Naive thymus-derived CD8-positive, alpha-beta T cell (primary cell): ENCODE results near the gene DDX39B. TPM values are rescaled to one million over a fixed set of nuclear protein-coding genes. Genes with fewer than 3 reads are reported as not detected.

Source experiments
- ATAC-seq, 2 donors: fragments of 150-1000 bp; cut with Tn5 transposase in 1 of 2; sonication (Bioruptor Pico), chemical (Tn5 transposase) in 1 of 2; 1 replicate in 1 of 2; 2 replicates in 1 of 2; pipeline ENCODE4 v1.10.0; 2021; ENCODE audit warnings: mild to moderate bottlenecking in 2 of 2, moderate library complexity in 2 of 2
- POLR2A ChIA-PET: fragments of 350-600 bp; sonication (Branson Sonifier 250); formaldehyde crosslinking; loops from one replicate; lab custom pipeline; 2021; ENCODE audit warnings: antibody characterized with exemption; lab: Charles Lee
- DNase-seq, 10 donors: peaks; one replicate each; pipeline versions ENCODE4 v3.0.0 to v3.0.0-alpha.2; 2020 to 2022
- H3K27ac Mint-ChIP-seq, 10 donors: one replicate each; pipeline ENCODE4 v1.8.0; 2020 to 2022; ENCODE audit warnings: mild to moderate bottlenecking in 10 of 10, mixed read lengths in 10 of 10, moderate library complexity in 4 of 10, inconsistent platforms in 1 of 10
- H3K27me3 Mint-ChIP-seq, 5 donors: one replicate each; pipeline ENCODE4 v1.8.0; 2021 to 2022; ENCODE audit warnings: mixed read lengths in 5 of 5
- H3K36me3 Mint-ChIP-seq, 3 donors: one replicate each; pipeline ENCODE4 v1.8.0; 2020 to 2022; ENCODE audit warnings: mixed read lengths in 3 of 3, mild to moderate bottlenecking in 2 of 3, inconsistent platforms in 1 of 3
- H3K4me1 Mint-ChIP-seq, 4 donors: one replicate each; pipeline ENCODE4 v1.8.0; 2021 to 2022; ENCODE audit warnings: mixed read lengths in 4 of 4
- H3K4me3 Mint-ChIP-seq, 10 donors: one replicate each; pipeline ENCODE4 v1.8.0; 2020 to 2022; ENCODE audit warnings: mild to moderate bottlenecking in 10 of 10, mixed read lengths in 10 of 10, moderate library complexity in 6 of 10, inconsistent platforms in 1 of 10
- H3K9me3 Mint-ChIP-seq, 9 donors: one replicate each; pipeline ENCODE4 v1.8.0; 2020 to 2022; ENCODE audit warnings: mixed read lengths in 9 of 9, mild to moderate bottlenecking in 3 of 9, inconsistent platforms in 1 of 9, moderate library complexity in 1 of 9
- polyA plus RNA-seq, 3 donors: library from polyadenylated mRNA; unstranded; fragments of 300-500 nt; fragmentation: Illumina TruSeq; gene quantifications; one replicate each; pipeline ENCODE4 v1.2.3, GENCODE V29; 2021
- total RNA-seq, 8 experiments: library from RNA in 2 of 8; stranded (reverse) in 2 of 8; gene quantifications; one replicate each; pipeline ENCODE4 v1.2.3 and lab custom pipeline; 2021 to 2026

DDX39B gene
- total and polyA plus RNA-seq, 5 experiments from 2014 or later = 53.6 to 768 (median 104) TPM

DNA sequence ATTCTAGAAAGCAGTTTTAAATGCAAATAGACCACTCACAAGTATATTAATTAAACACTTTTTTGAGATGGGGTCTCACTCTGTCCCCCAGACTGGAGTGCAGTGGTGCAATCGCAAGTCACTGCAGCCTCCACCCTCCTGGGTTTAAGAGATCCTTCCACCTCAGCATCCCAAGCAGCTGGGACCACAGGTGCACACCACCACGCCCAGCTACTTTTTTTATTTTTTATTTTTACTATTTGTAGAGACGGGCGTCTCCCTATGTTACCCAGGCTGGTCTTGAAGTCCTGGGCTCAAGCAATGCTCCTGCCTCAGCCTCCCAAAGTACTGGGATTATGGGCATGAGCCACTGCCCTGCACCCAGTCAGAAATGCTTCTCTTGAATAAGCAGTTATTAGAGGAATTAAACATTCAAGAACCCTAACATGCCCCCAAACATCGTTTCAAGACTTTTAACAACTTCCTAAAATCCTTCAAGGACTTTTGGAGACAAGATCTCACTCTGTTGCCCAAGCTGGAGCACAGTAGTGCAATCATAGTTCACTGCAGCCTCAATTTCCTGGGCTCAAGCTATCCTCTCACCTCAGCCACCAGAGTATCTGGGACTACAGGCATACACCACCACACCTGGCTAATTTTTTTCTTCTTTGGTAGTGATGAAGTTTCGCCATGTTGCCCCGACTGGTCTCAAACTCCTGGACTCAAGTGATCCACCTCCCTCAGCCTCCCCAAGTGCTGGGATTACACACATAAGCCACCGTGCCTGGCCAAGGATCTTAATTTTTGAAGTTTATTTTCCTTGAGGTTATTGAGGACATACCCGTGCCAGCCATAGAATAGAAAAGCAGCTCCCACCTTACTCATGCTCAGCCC lies 9.8 kb downstream of the DDX39B start:
- H3K4me3 Mint-ChIP-seq = no peak overlapping the region
- no peaks in the 10 kb centered on the region for H3K27me3 Mint-ChIP-seq
- peaks cover 12 to 81% (median 24%) of the 10 kb centered on the region in 3 donors for H3K36me3 Mint-ChIP-seq
- no peaks in the 10 kb centered on the region for H3K9me3 Mint-ChIP-seq
- POLR2A ChIA-PET = interaction anchor here (0.5 to 1.6 kb wide), 4 partner anchors 9 to 435 kb away, joined by 3 to 7 read pairs (median 4); partner anchors contain the start of gene DDX39B
- no peak for ATAC-seq
- peak overlapping the region in 4 of 10 donors; percentile 9 to 58 (median 39) for H3K27ac Mint-ChIP-seq
- DNase-seq = no peak
- peaks cover 2 to 42% (median 29%) of the 10 kb centered on the region in 4 donors for H3K4me1 Mint-ChIP-seq

DNA sequence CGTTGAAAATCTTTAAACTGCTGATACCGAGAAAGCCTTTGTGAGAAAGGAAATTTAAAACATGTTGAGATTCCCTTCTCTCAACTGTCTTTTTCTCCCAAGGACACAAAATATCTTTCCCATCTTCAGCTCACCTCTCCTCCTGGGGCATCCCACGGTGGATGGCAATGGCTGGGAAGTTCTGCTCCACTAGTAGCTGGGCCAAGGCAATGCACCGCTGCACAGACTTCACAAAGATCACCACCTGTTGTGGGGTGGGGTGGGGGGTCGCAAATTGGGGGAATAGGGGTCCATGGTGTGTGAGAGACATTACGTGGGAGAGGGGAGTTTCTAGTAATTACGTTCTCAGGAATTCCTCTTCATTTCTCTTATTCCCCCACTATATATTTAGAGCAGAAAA lies 10.6 kb downstream of the DDX39B start:
- H3K36me3 Mint-ChIP-seq = peaks cover 9 to 74% (median 24%) of the 10 kb centered on the region in 3 donors
- H3K27ac Mint-ChIP-seq = peak overlapping the region in 3 of 10 donors; percentile 18 to 57 (median 29)
- H3K4me1 Mint-ChIP-seq = peaks cover 2 to 37% (median 24%) of the 10 kb centered on the region in 4 donors

DNA sequence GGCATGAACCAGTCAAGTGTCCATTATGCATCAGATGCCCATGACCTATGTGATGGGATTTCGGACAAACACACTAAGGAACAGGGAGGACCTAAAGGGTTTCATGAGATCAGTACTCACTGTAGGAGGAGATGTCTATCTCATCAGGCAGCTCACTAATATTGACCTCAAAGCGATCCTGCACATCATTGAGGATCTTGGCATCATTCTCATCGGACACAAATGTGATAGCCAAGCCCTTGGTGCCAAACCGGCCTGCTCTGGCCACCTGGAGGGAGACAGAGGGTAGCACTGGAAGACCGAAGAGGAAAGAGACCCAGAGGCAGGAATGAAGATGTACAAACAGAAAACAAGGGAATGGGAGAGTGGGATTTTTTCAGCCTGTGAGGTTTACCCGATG lies 11.1 kb downstream of the DDX39B start:
- Mint-ChIP-seq H3K27me3 (no peaks in the 10 kb centered on the region), H3K9me3 (no peaks in the 10 kb centered on the region), H3K4me1 (peaks cover 2 to 32% (median 19%) of the 10 kb centered on the region in 4 donors), H3K36me3 (peaks cover 4 to 69% (median 21%) of the 10 kb centered on the region in 3 donors), H3K4me3 (no peak overlapping the region), H3K27ac (peak overlapping the region in 4 of 10 donors; percentile 29 to 88 (median 58))
- ATAC-seq = no peak
- POLR2A ChIA-PET = interaction anchor here (0.7 kb wide), 1 partner anchor 12 kb away, joined by 3 read pairs; no protein-coding TSS in a partner anchor
- no peak for DNase-seq

More for the DNA sequence above, 10.6 kb downstream of the DDX39B start:
- Mint-ChIP-seq H3K4me3 (no peak overlapping the region), H3K9me3 (no peaks in the 10 kb centered on the region), H3K27me3 (no peaks in the 10 kb centered on the region)
- ATAC-seq (no peak), DNase-seq (no peak)
- POLR2A ChIA-PET = interaction anchor here (0.6 to 1.6 kb wide), 3 partner anchors 10 to 22 kb away, joined by 3 to 7 read pairs (median 5); partner anchors contain the start of gene DDX39B

DNA sequence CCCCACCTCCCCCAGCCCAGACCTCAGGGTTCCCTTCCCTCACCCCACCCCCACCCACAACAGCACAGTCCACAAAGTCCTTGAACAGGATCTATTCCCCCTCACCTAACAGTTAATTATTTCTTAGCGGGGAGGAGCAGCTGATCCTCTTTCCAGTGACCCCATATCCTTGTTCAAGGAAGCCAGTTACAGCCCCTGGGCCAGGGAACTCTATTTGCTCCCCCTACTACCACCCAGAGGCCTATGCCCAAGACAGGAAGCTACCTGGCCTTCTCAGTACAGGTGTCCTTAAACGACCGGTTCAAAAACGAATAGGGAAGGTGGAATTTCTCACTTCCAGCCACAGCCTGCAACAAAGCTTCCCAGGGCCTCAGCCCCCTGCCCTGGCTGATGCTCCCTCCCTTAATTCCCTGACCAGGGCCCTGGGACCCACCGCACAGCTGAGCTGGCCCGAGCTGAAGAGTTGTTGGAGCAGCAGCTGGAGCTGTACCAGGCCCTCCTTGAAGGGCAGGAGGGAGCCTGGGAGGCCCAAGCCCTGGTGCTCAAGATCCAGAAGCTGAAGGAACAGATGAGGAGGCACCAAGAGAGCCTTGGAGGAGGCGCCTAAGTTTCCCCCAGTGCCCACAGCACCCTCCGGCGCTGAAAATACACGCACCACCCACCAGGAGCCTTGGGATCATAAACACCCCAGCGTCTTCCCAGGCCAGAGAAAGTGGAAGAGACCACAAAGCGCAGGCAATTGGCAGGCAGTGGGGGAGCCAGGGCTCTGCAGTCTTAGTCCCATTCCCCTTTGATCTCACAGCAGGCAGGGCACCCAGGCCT lies 12.3 kb downstream of the DDX39B start:
- ATAC-seq (peak; percentile 18 to 33), DNase-seq (no peak)
- peaks cover 4 to 57% (median 12%) of the 10 kb centered on the region in 3 donors for H3K36me3 Mint-ChIP-seq
- POLR2A ChIA-PET = interaction anchor here (1.7 to 2.5 kb wide), 2 partner anchors 9 to 11 kb away, joined by 5 to 13 read pairs; partner anchors contain the start of gene DDX39B
- no peaks in the 10 kb centered on the region for H3K9me3 Mint-ChIP-seq
- H3K4me1 Mint-ChIP-seq = peaks cover 2 to 31% (median 13%) of the 10 kb centered on the region in 4 donors
- peak overlapping the region in 1 of 10 donors; percentile 14 for H3K4me3 Mint-ChIP-seq
- H3K27ac Mint-ChIP-seq = peak overlapping the region in 3 of 10 donors; percentile 18 to 41 (median 37)
- H3K27me3 Mint-ChIP-seq = no peaks in the 10 kb centered on the region

DNA sequence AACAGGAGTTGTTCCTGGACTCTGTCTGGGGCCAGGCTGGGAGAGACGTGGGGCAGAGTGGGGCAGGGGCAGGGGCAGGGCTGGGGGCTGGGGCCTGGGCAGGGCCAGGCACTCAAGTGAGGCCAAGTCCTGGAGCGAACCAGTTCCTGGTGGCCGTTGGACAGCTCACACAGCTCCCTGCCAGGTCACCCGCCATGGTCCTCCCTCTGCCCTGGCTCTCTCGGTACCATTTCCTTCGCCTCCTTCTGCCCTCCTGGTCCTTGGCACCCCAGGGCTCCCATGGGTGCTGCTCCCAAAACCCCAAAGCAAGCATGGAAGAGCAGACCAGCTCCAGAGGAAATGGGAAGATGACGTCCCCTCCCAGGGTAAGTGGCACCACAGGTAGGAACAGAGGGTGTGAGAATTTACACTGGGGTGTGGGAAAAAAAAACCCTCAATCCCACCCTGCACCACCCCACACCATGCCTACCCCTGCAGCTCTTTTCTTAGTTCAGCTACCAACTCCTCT lies 12.9 kb downstream of the DDX39B start, which contains the start of gene MCCD1:
TSS of gene MCCD1 (plus strand) at position 142 of the 508 bp plus-strand sequence. CDS start at position 195, 53 bp downstream.
- POLR2A ChIA-PET = interaction anchor here (1.2 to 2.5 kb wide), 3 partner anchors 10 to 34 kb away, joined by 3 to 13 read pairs (median 5); partner anchors contain the start of gene DDX39B

DNA sequence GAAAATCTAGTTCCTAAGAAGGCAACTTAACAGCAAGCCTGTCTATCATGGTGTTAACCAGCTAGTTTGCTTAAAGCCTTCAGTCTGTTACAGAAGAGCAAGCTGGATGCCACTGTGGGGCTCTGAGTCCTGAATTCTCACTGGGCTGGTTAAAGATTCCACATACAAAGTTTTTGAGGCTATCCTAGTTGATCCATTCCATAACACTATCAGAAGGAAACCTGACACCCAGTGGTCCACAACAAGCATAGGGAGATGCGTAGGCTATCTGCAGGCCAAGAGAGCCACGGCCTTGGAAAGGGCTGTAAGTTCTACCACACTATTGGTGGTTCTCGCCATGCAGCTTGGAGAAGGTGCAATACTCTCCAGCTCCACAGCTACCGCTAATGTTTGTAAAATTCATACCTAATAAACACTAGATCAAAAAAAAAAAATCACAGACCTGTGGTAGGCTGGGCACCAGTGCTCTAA lies 13.5 kb downstream of the DDX39B start:
- POLR2A ChIA-PET = interaction anchor here (1.2 to 2.5 kb wide), 3 partner anchors 10 to 33 kb away, joined by 3 to 13 read pairs (median 5); partner anchors contain the start of gene DDX39B

More for the DNA sequence above, 12.9 kb downstream of the DDX39B start, which contains the start of gene MCCD1:
- Mint-ChIP-seq H3K27me3 (no peaks in the 10 kb centered on the region), H3K36me3 (peaks cover 4 to 51% (median 10%) of the 10 kb centered on the region in 3 donors), H3K9me3 (no peaks in the 10 kb centered on the region), H3K4me3 (no peak within 1 kb of the TSS), H3K4me1 (peaks cover 2 to 31% (median 11%) of the 10 kb centered on the region in 4 donors), H3K27ac (peak within 1 kb of the TSS in 6 of 10 donors; percentile 31 to 68 (median 43))
- ATAC-seq (peak in 1 of 2 donors; percentile 42), DNase-seq (peak in 1 of 10 donors; percentile 31)

DNA sequence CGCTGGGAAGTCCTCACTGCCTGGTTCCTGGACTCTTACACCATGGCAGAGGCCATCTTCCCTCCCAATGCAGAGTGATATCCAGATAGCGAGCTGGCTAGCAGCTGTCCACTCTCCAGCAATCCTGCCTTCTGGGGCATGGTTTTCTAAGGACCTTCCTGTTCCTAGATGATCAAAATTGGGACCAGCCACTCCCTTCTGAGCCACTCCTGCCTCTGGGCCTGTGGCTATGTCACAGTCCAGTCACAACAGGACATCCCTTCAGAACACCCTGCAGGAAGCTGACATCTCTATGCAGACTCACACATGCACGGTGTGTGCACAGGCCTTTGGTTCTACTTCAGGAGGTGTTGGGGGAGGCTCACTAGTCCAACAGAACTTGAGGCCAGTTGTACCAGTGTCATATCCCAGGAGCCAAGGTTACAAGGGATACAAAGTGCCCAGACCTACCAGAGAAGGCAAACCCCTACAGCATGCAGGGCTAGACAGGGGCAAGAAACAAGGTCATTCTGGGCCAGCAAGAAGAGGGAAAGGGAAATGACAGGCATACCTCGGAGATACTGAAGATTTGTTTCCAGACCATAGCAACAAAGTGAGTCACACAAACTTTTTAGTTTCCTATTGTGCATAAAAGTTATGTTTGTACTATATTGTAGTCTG lies 15.7 kb downstream of the DDX39B start:
- Mint-ChIP-seq H3K27me3 (no peaks in the 10 kb centered on the region), H3K27ac (no peak overlapping the region), H3K36me3 (peaks cover 2 to 24% (median 4%) of the 10 kb centered on the region in 3 donors), H3K4me3 (no peak overlapping the region), H3K4me1 (peaks cover 0 to 15% (median 1%) of the 10 kb centered on the region in 4 donors), H3K9me3 (no peaks in the 10 kb centered on the region)
- POLR2A ChIA-PET = no interaction called here
- ATAC-seq = no peak
- DNase-seq = no peak

More for the DNA sequence above, 13.5 kb downstream of the DDX39B start:
- no peaks in the 10 kb centered on the region for H3K27me3 Mint-ChIP-seq
- H3K4me3 Mint-ChIP-seq = no peak overlapping the region
- H3K9me3 Mint-ChIP-seq = no peaks in the 10 kb centered on the region
- peak; percentile 16 to 18 for ATAC-seq
- H3K27ac Mint-ChIP-seq = peak overlapping the region in 3 of 10 donors; percentile 36 to 68 (median 67)
- DNase-seq = no peak
- H3K4me1 Mint-ChIP-seq = peaks cover 1 to 27% (median 10%) of the 10 kb centered on the region in 4 donors
- peaks cover 4 to 45% (median 8%) of the 10 kb centered on the region in 3 donors for H3K36me3 Mint-ChIP-seq

DNA sequence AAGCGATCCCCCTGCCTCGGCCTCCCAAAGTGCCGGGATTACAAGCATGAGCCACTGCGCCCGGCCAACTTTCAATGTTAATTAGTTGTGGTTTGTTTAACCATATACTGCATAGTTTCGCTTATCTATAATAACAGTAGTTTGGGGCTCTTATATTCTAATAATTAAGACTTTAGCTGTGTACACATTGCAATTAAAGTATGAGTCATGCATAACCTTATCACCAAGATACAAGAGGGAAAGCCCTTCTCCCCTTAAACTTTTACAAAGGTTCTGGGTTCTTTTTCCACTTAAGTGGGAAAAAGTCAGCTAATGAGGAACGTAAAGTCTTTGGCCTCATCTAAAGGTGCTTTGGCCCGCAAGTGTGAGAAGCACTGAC lies 16.3 kb downstream of the DDX39B start:
- Mint-ChIP-seq H3K27me3 (no peaks in the 10 kb centered on the region), H3K9me3 (no peaks in the 10 kb centered on the region), H3K27ac (no peak overlapping the region), H3K4me3 (no peak overlapping the region), H3K4me1 (peaks cover 0 to 12% (median 1%) of the 10 kb centered on the region in 4 donors), H3K36me3 (peaks cover 0 to 19% (median under 1%) of the 10 kb centered on the region in 3 donors)
- ATAC-seq (no peak), DNase-seq (no peak)
- POLR2A ChIA-PET = interaction anchor here (0.7 kb wide), 1 partner anchor 12 kb away, joined by 5 read pairs; no protein-coding TSS in a partner anchor

DNA sequence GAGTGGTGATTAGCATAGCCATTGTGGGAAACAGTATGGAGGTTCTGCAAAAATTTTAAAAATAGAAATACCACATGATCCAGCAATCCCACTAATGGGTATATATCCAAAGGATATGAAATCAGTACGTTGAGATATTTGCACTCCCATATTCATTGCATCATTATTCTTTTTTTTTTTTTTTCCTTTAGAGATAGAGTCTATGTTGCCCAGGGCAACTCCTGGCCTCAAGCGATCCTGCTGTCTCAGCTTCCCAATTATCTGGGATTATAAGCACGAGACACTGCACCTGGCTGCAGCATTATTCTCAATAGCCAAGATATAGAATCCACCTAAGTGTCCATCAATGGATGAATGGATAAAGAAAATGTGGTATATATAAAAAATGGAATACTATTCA lies 20.0 kb downstream of the DDX39B start:
- Mint-ChIP-seq H3K36me3 (no peaks in the 10 kb centered on the region), H3K4me3 (no peak overlapping the region), H3K4me1 (no peaks in the 10 kb centered on the region), H3K9me3 (no peaks in the 10 kb centered on the region), H3K27me3 (no peaks in the 10 kb centered on the region), H3K27ac (no peak overlapping the region)
- POLR2A ChIA-PET = interaction anchor here (0.6 kb wide), 1 partner anchor 62 kb away, joined by 4 read pairs; no protein-coding TSS in a partner anchor
- ATAC-seq (no peak), DNase-seq (no peak)

DNA sequence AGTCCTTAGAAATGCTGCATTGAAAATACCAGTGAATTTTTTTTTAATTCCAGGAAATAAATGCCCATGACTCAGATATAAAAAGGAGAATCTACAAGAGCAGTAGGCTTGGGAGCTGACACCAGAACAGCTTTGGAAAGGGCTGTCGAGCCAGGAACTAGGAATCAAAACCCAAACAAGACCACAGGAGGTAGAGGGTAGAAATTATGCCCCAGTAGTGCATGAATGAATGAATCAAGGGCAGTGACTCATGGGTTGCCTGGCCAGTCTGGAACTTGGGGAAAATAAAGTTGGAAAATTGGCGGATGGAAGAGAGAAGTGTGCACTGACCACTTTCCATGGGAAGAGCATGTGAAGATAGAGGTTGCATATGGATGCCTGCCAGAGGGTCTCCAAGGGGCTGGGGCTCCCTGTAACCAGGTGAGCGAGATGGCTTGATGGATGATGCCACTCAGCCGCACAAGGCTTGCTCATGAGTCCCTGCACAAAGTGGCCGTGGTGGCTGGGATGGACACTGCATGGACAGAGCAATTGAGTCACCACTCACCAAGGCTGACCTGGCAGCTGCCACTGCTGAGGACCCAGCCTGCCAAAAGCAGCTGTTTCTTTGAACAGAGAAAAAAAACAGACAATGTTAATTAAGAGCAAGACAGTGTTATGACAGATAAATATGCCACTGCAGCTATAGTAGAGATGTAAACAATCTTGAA lies 28.2 kb downstream of the DDX39B start:
- peak overlapping the region in 1 of 10 donors; percentile 40 for H3K27ac Mint-ChIP-seq
- POLR2A ChIA-PET = interaction anchor here (0.7 kb wide), 1 partner anchor 34 kb away, joined by 3 read pairs; the partner anchor contains the start of gene NFKBIL1

More for the DNA sequence above, 28.2 kb downstream of the DDX39B start:
- no peak for ATAC-seq
- no peak overlapping the region for H3K4me3 Mint-ChIP-seq
- H3K36me3 Mint-ChIP-seq = peaks cover 0 to 20% (median 3%) of the 10 kb centered on the region in 3 donors
- H3K9me3 Mint-ChIP-seq = no peaks in the 10 kb centered on the region
- H3K4me1 Mint-ChIP-seq = no peaks in the 10 kb centered on the region
- no peak for DNase-seq
- peaks cover 0 to 10% (median 2%) of the 10 kb centered on the region in 5 donors for H3K27me3 Mint-ChIP-seq
